PC-3 (cell line): ENCODE measurements around the gene STARD7.

Experiments
- CTCF ChIP-seq: fragments of 300-600 bp; sonication (generic); conservative IDR thresholded peaks from 2 replicates; pipeline ENCODE4 v1.5.1; 2017; ENCODE audit warnings: antibody characterized with exemption, low read depth, mild to moderate bottlenecking, low read length
- EZH2 ChIP-seq: fragments of 300-600 bp; sonication (generic); IDR thresholded peaks from one replicate; pipeline ENCODE4 v1.6.1; 2017; ENCODE audit warnings: antibody characterized with exemption, mild to moderate bottlenecking, low read length; ENCODE audit not compliant: unreplicated experiment
- EZH2phosphoT487 ChIP-seq: fragments of 300-600 bp; sonication (generic); IDR thresholded peaks from 2 replicates; pipeline ENCODE4 v1.6.1; 2018; ENCODE audit warnings: mild to moderate bottlenecking, antibody characterized with exemption, low read length, borderline replicate concordance

- TF ChIP-seq CTCF = no peak
- TF ChIP-seq EZH2 = no peak
- no peak for TF ChIP-seq EZH2phosphoT487
These were observed 49.4 kb downstream of the STARD7 start for GRCh38 chr2:96159084-96159830.
